ENCODE measurements around the gene SNUPN. TPM values are rescaled to one million over a fixed set of nuclear protein-coding genes. Genes with fewer than 3 reads are reported as not detected.
A peak's percentile ranks its signal among the peaks of the same experiment; 100 is the strongest.

SNUPN gene
- total and polyA plus RNA-seq, 4 donors: 16.3 to 20.9 (median 18.3) TPM

DNA sequence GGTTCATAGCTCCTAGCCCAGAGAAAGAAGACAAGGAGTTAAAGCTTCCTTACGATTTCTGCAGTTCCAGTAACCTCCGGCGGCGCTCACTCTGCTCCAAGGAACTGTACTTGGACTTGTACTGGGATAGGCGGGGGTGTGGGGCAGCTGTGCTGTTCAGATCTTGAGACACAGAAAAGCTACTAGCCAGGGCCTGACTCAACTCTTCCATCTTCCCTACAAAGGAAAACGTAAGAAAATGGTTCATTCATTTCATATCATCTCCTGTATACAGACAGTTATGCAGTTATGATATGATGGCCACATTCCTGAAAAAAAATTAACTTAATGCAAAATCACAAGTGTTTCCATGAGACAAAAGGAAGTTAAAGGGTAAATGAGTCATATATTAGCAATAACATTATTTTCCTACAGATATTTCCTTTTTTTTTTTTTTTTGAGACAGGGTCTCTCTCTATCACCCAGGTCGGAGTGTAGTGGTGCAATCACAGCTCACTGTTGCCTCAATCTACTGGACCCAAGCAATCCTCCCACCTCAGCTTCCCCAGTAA, 4.6 kb downstream of the SNUPN start:
- Histone ChIP-seq H3K4me3 (ENCODE audit: low read length in 2 of 2) (peak overlapping the region in 1 of 2 donors; percentile 9), H3K4me1 (ENCODE audit: control insufficient read depth in 1 of 2, insufficient read depth in 2 of 2, low read length in 2 of 2) (peaks cover 0 to 5% of the 10 kb centered on the region in 2 donors), H3K27me3 (ENCODE audit: control insufficient read depth in 1 of 2, insufficient read depth in 2 of 2, low read length in 1 of 2) (no peaks in the 10 kb centered on the region), H3K27ac (ENCODE audit: low read depth in 1 of 2, low read length in 2 of 2) (peak overlapping the region; percentile 70 to 85), H3K9me3 (ENCODE audit: control insufficient read depth, low read length) (no peaks in the 10 kb centered on the region), H3K36me3 (ENCODE audit: control insufficient read depth in 1 of 2, insufficient read depth in 2 of 2, low read length in 1 of 2) (peaks cover 5 to 6% of the 10 kb centered on the region in 2 donors)
- ATAC-seq (ENCODE audit: low FRiP score) (peak; percentile 88), DNase-seq (peak; percentile 92 to 93)
- WGBS, 2 donors: 11 to 14% methylated on average over 7 of the region's 7 CpGs
- intact Hi-C loops (cut with DNase I): loop anchor here in 1 of 2 donors (5.0 to 10.0 kb wide), 2 partner anchors 44 to 256 kb away; partner anchors contain the start of genes MAN2C1 and PTPN9

DNA sequence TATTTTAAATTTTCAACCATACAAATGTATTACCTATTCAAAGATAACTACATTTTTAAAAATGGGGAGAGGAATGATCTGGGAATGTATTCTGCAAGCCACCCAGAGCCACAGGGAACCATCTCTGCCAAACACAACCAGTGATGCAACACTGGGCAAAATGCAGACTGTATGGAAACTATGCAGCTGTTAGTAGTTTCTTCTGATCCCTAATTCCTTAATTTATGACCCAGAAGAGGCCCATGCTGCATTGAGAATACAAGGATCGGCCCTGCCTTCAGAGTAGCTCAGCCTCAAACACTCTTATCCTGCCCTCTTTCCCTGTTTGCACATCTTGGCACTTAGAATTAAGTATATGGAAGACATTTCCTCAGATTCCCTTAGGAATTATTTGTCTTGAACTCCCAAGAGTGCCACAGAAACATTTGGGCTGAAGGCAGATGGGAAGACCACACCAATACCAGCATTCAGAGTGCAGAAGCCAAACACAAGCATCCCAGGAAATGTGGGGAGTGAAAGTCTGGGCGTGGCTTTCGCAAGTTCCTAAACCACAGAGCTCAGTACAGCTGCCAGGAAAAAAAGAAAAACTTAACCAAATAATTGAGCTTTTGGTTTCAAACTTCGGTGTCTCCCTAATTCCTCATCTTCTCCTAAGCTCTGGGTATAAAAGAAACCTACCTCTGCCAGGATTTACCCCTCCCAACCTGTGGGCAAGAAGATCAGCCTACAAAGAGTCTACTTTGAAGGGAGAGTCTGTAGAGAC, 5.3 kb downstream of the SNUPN start:
- Histone ChIP-seq H3K4me1 (ENCODE audit: control insufficient read depth in 1 of 2, insufficient read depth in 2 of 2, low read length in 2 of 2) (peaks cover 0 to 5% of the 10 kb centered on the region in 2 donors), H3K9me3 (ENCODE audit: control insufficient read depth, low read length) (no peaks in the 10 kb centered on the region), H3K36me3 (ENCODE audit: control insufficient read depth in 1 of 2, insufficient read depth in 2 of 2, low read length in 1 of 2) (peaks cover 6 to 7% of the 10 kb centered on the region in 2 donors), H3K4me3 (ENCODE audit: low read length in 2 of 2) (peak overlapping the region in 1 of 2 donors; percentile 9), H3K27me3 (ENCODE audit: control insufficient read depth in 1 of 2, insufficient read depth in 2 of 2, low read length in 1 of 2) (no peaks in the 10 kb centered on the region), H3K27ac (ENCODE audit: low read depth in 1 of 2, low read length in 2 of 2) (peak overlapping the region; percentile 70 to 80)
- 11 to 23% methylated on average over 4 of the region's 4 CpGs for WGBS, 2 donors
- peak; percentile 51 for ATAC-seq (ENCODE audit: low FRiP score)
- intact Hi-C loops (cut with DNase I): loop anchor here in 1 of 2 donors (5.0 to 10.0 kb wide), 2 partner anchors 43 to 255 kb away; partner anchors contain the start of genes MAN2C1 and PTPN9
- DNase-seq: peak in 1 of 2 donors; percentile 59

DNA sequence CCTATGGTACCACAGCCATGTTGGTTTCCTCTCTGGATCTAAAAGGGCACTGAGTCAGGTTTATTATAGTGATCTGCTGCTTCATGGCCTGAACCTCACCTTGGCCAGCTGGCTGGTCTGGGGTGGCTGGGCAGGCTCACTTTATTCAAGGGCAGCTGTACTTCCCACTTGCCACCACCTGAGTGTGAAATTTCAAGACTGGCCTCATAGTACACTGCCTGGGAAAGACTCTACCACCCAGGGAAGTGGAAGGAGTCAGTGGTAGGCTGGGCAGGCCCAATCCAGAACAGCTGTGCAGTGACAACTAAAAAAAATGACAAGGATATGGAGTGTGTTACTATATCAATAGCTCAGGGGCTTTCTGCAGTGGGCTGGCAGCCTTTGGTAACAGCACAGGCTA, 8.8 kb downstream of the SNUPN start:
- ATAC-seq (ENCODE audit: low FRiP score) (no peak), DNase-seq (no peak)
- H3K27me3 ChIP-seq (ENCODE audit: control insufficient read depth in 1 of 2, insufficient read depth in 2 of 2, low read length in 1 of 2): no peaks in the 10 kb centered on the region
- no peak overlapping the region for H3K4me3 ChIP-seq (ENCODE audit: low read length in 2 of 2)
- H3K36me3 ChIP-seq (ENCODE audit: control insufficient read depth in 1 of 2, insufficient read depth in 2 of 2, low read length in 1 of 2): peaks cover 6 to 8% of the 10 kb centered on the region in 2 donors
- peaks cover 0 to 5% of the 10 kb centered on the region in 2 donors for H3K4me1 ChIP-seq (ENCODE audit: control insufficient read depth in 1 of 2, insufficient read depth in 2 of 2, low read length in 2 of 2)
- intact Hi-C loops (cut with DNase I): no loop called here
- no peaks in the 10 kb centered on the region for H3K9me3 ChIP-seq (ENCODE audit: control insufficient read depth, low read length)
- no peak overlapping the region for H3K27ac ChIP-seq (ENCODE audit: low read depth in 1 of 2, low read length in 2 of 2)

DNA sequence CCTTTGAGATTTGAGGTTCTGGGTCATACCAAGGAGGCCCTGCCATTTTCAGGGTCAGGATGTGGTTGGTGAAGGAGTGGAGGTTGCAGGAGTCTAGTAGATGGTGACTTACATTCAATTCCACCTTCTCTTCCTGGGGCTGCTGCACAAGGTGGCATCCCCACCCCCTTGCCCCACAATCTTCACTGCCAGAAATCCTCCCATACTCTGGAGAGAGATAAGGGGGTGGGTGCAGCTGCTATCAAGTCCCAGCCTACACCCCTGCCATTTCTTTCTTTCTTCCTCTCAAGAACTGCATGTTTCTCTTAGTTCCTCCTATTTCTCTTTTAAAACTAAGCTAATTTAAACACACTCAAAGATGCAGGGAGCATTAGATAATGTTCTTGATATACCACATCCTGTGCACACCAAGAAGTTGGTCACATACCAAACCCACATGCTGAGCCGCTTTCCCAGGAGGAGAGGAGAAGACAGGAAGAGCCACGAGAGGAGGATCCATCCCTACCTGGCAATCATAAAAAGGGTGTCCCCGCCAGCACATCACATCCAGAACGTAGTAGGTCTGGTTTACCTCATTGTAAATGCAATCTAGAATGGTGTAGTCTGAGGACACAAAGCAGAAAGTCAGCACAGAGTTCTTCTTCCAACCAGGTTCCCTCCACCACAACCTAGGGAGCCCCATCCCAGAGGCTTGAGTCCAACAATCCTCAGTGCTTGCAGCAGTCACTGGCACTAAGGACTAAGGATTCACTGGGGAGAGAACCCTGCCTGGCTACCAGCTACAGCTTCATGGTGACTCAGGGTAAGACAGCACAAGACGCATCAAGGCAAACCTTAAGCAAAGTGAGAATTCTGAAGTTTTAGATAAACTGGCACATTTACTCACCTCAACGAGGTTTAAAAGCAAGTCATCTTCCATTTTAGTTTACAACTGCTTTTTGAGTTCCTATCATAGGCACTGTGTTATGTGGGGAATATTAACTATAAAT, 18.5 kb downstream of the SNUPN start:
- ATAC-seq (ENCODE audit: low FRiP score) (no peak), DNase-seq (no peak)
- Histone ChIP-seq H3K9me3 (ENCODE audit: control insufficient read depth, low read length) (no peaks in the 10 kb centered on the region), H3K4me3 (ENCODE audit: low read length in 2 of 2) (no peak overlapping the region), H3K4me1 (ENCODE audit: control insufficient read depth in 1 of 2, insufficient read depth in 2 of 2, low read length in 2 of 2) (no peaks in the 10 kb centered on the region), H3K27me3 (ENCODE audit: control insufficient read depth in 1 of 2, insufficient read depth in 2 of 2, low read length in 1 of 2) (no peaks in the 10 kb centered on the region), H3K27ac (ENCODE audit: low read depth in 1 of 2, low read length in 2 of 2) (no peak overlapping the region), H3K36me3 (ENCODE audit: control insufficient read depth in 1 of 2, insufficient read depth in 2 of 2, low read length in 1 of 2) (peaks cover 0 to 4% of the 10 kb centered on the region in 2 donors)
- intact Hi-C loops (cut with DNase I): no loop called here
- WGBS, 2 donors: 86 to 87% methylated on average over 6 of the region's 6 CpGs

DNA sequence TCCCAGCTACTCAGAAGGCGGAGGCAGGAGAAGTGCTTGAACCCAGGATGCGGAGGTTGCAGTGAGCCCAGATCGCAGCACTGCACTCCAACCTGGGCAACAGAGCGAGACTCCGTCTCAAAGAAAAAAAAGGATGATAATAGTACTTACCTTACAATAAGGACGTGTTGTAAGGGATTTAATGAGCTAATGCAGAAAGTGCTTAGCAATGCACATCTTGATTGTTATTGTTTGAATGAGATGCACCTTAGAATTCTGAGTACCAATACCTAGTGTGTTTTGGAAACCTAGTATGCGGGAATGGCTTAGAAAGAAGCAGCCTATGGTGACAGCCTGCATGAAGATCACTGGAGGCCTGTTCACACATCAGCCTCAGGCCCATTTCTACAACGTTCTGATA, 19.5 kb downstream of the SNUPN start:
- Histone ChIP-seq H3K36me3 (ENCODE audit: control insufficient read depth in 1 of 2, insufficient read depth in 2 of 2, low read length in 1 of 2) (peaks cover 0 to 6% of the 10 kb centered on the region in 2 donors), H3K4me3 (ENCODE audit: low read length in 2 of 2) (no peak overlapping the region), H3K4me1 (ENCODE audit: control insufficient read depth in 1 of 2, insufficient read depth in 2 of 2, low read length in 2 of 2) (no peaks in the 10 kb centered on the region), H3K27me3 (ENCODE audit: control insufficient read depth in 1 of 2, insufficient read depth in 2 of 2, low read length in 1 of 2) (no peaks in the 10 kb centered on the region), H3K9me3 (ENCODE audit: control insufficient read depth, low read length) (no peaks in the 10 kb centered on the region), H3K27ac (ENCODE audit: low read depth in 1 of 2, low read length in 2 of 2) (no peak overlapping the region)
- 91 to 94% methylated on average over 8 of the region's 8 CpGs for WGBS, 2 donors
- ATAC-seq (ENCODE audit: low FRiP score): no peak
- no peak for DNase-seq
- intact Hi-C loops (cut with DNase I): no loop called here

DNA sequence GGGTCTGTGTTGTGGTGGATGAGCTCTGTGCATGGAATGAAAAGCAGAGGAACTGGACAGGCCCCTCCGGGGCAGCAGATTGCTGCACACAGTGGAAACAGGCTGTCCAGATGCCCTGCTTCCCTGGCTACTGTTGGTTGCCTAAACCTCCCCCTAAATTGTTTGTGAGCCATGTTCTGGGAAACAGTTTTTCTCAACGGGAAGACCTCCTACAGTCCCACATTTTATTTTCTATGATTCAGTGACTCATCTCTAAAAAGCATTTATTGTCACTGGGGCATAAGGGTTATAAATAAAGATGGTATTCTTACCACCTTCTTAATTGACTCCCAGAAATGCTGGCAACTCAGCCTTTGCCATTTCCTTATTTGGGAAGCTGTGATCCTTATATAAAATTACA, 26.1 kb downstream of the SNUPN start:
- no peak for ATAC-seq (ENCODE audit: low FRiP score)
- no peaks in the 10 kb centered on the region for H3K27me3 ChIP-seq (ENCODE audit: control insufficient read depth in 1 of 2, insufficient read depth in 2 of 2, low read length in 1 of 2)
- DNase-seq: no peak
- 52 to 71% methylated on average over 2 of the region's 2 CpGs for WGBS, 2 donors
- H3K4me1 ChIP-seq (ENCODE audit: control insufficient read depth in 1 of 2, insufficient read depth in 2 of 2, low read length in 2 of 2): no peaks in the 10 kb centered on the region
- H3K9me3 ChIP-seq (ENCODE audit: control insufficient read depth, low read length): no peaks in the 10 kb centered on the region
- intact Hi-C loops (cut with DNase I): no loop called here
- no peak overlapping the region for H3K27ac ChIP-seq (ENCODE audit: low read depth in 1 of 2, low read length in 2 of 2)
- no peak overlapping the region for H3K4me3 ChIP-seq (ENCODE audit: low read length in 2 of 2)
- peaks cover 2 to 24% of the 10 kb centered on the region in 2 donors for H3K36me3 ChIP-seq (ENCODE audit: control insufficient read depth in 1 of 2, insufficient read depth in 2 of 2, low read length in 1 of 2)

DNA sequence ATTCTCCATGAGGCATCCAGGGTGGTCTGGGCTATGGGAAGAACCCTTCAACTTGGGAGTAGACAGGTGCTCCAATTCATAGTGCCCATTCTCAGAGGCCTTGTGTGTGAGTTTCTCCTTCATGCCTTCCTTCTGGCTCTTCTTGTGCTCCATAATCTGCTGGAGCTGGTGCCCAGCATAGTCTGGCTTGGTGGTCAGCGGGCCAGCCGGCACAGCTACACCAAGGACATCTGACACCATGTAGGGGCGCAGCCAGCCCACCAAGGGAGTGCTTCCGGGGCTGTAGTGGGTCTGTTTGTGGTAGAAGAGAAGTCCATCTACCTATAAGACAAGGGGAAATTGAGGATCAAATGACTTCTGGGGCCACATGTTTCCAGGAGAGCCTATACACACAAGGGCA, 27.2 kb downstream of the SNUPN start:
- no peaks in the 10 kb centered on the region for H3K9me3 ChIP-seq (ENCODE audit: control insufficient read depth, low read length)
- H3K4me3 ChIP-seq (ENCODE audit: low read length in 2 of 2): no peak overlapping the region
- WGBS, 2 donors: 82 to 89% methylated on average over 4 of the region's 4 CpGs
- H3K4me1 ChIP-seq (ENCODE audit: control insufficient read depth in 1 of 2, insufficient read depth in 2 of 2, low read length in 2 of 2): no peaks in the 10 kb centered on the region
- peaks cover 2 to 24% of the 10 kb centered on the region in 2 donors for H3K36me3 ChIP-seq (ENCODE audit: control insufficient read depth in 1 of 2, insufficient read depth in 2 of 2, low read length in 1 of 2)
- intact Hi-C loops (cut with DNase I): no loop called here
- H3K27me3 ChIP-seq (ENCODE audit: control insufficient read depth in 1 of 2, insufficient read depth in 2 of 2, low read length in 1 of 2): no peaks in the 10 kb centered on the region
- ATAC-seq (ENCODE audit: low FRiP score) (no peak), DNase-seq (no peak)
- no peak overlapping the region for H3K27ac ChIP-seq (ENCODE audit: low read depth in 1 of 2, low read length in 2 of 2)

DNA sequence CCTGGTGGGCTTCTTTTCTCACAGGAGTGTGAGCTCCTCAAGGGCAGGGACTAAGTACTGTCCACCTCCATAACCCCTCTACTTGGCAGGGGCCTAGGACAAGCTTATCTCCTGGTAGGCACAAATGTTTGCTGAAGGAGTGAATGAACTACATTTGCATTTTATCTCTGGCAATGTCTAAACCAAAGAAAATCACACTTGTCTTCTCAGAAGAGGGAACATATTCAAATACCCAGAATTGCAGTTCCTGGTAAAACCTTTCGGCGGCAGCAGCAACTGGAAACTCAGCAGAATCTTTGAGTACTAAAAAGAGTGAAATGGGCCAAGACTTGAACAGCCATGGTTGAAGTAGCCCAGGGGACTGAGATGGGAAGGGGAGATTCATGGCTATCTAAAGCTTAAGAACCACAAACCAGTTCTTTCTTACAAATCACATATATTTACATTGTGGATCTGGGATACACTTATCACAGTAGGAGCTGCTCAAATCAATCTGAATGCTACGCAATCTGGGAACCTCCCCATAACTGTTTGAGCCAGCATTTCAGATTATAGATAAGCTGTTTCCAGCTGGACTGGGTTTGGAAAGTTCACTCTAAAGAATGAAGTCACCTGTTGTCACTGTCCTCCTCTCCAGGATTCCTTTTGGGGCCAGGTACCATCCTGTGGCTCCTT, 27.7 kb downstream of the SNUPN start:
- Histone ChIP-seq H3K4me3 (ENCODE audit: low read length in 2 of 2) (no peak overlapping the region), H3K27ac (ENCODE audit: low read depth in 1 of 2, low read length in 2 of 2) (no peak overlapping the region), H3K27me3 (ENCODE audit: control insufficient read depth in 1 of 2, insufficient read depth in 2 of 2, low read length in 1 of 2) (no peaks in the 10 kb centered on the region), H3K36me3 (ENCODE audit: control insufficient read depth in 1 of 2, insufficient read depth in 2 of 2, low read length in 1 of 2) (peaks cover 2 to 24% of the 10 kb centered on the region in 2 donors), H3K4me1 (ENCODE audit: control insufficient read depth in 1 of 2, insufficient read depth in 2 of 2, low read length in 2 of 2) (no peaks in the 10 kb centered on the region), H3K9me3 (ENCODE audit: control insufficient read depth, low read length) (no peaks in the 10 kb centered on the region)
- WGBS, 2 donors: 75 to 83% methylated on average over 3 of the region's 3 CpGs
- ATAC-seq (ENCODE audit: low FRiP score) (no peak), DNase-seq (no peak)
- intact Hi-C loops (cut with DNase I): no loop called here

Data from aorta (tissue), 5 donors.